ENCODE measurements around the gene GID8. TPM values are rescaled to one million over a fixed set of nuclear protein-coding genes. Genes with fewer than 3 reads are reported as not detected.

Gene GID8
- total and polyA plus RNA-seq, 9 of the 15 experiments (the other 6 are each of a cell fraction or from before 2014, with no cell fraction given): 7.5 to 31.6 (median 22.2) TPM

DNA sequence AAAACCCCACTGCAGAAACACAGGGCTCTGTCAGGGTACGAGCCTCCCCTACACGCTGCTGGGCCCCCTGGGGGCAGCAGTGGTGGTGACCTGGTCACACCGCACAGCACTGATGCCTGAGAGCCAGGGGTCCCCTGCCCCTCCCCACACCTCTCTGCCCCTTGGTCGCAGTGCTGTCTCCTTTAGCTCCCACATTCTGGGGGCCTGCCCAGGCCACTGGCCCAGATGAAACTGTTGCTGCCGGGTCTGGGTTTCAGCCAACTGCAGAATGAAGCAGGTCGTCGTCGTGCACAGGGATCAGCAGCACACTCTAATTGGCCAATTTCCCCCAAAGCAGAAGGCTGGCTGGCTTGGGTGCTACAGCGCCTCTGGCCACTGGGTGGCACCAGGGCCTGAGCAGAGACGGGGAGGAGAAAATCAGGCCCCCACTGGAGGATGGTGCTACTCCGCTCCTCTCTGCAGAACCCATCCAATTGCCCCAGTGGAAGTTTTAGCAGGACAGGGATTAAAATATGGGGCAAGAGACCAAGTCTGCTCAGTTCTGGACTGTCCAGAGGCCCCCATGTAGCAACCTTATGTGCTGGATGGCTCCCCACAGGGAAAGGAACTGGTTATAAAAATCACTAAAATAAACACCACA, 37.8 kb upstream of the GID8 start (continued):
- TF ChIP-seq MGA (IDR thresholded peaks at IDR 0.05): no peak
- TF ChIP-seq PRPF4 (IDR thresholded peaks at IDR 0.05; ENCODE audit: insufficient read depth, low read depth, low read length, poor library complexity, severe bottlenecking): no peak
- no peak for TF ChIP-seq TCF7 (IDR thresholded peaks at IDR 0.05; ENCODE audit: borderline replicate concordance)
- TF ChIP-seq HIVEP1 (CRISPR knock-in tag; IDR thresholded peaks at IDR 0.05): no peak
- peak; percentile 39; the same call in 1 of the 2 replicates for TF ChIP-seq MYNN (IDR thresholded peaks at IDR 0.05)
- TF ChIP-seq MYNN (CRISPR knock-in tag; IDR thresholded peaks at IDR 0.05): no peak
- TF ChIP-seq E2F6 (IDR thresholded peaks at IDR 0.05; ENCODE audit: borderline replicate concordance in 1 of 2, extremely low read depth in 1 of 2, insufficient read depth in 1 of 2, insufficient read length in 1 of 2, low read depth in 1 of 2, low read length in 1 of 2, poor library complexity in 1 of 2, severe bottlenecking in 1 of 2): peak in 1 of 2 experiments; percentile 52
- no peak for TF ChIP-seq ZNF79 (CRISPR knock-in tag; IDR thresholded peaks at IDR 0.05; ENCODE audit: low read depth)
- TF ChIP-seq KAT7 (CRISPR knock-in tag; IDR thresholded peaks at IDR 0.05; ENCODE audit: borderline replicate concordance): peak; percentile 44; the same call in 1 of the 2 replicates
- TF ChIP-seq GATAD2B (IDR thresholded peaks at IDR 0.05; ENCODE audit: borderline replicate concordance): no peak
- no peak for TF ChIP-seq RBFOX2 (IDR thresholded peaks at IDR 0.05; ENCODE audit: low read depth, low read length)
- TF ChIP-seq ZNF175 (CRISPR knock-in tag; IDR thresholded peaks at IDR 0.05; ENCODE audit: low read depth): no peak
